GM23338 (cell line): ENCODE data around the gene CELF2. TPM values are rescaled to one million over a fixed set of nuclear protein-coding genes. Genes with fewer than 3 reads are reported as not detected.
A peak's percentile ranks its signal among the peaks of the same experiment; 100 is the strongest.

Experiments
- ATAC-seq: fragments of 200-7000 bp; cut with Tn5 transposase; 3 replicates; pipeline ENCODE4 v1.9.1; 2020
- DNase-seq: peaks from one replicate; pipeline ENCODE4 v3.0.0-alpha.2; 2015; ENCODE audit warnings: low spot score
- H2AFZ ChIP-seq: fragments of 200-600 bp; sonication (generic); 2 replicates; pipeline ENCODE4 v1.8.0; 2016; ENCODE audit warnings: antibody characterized with exemption, mild to moderate bottlenecking, moderate library complexity
- H3F3A ChIP-seq: fragments of 200-600 bp; sonication (generic); replicated peaks from 2 replicates; pipeline ENCODE4 v1.8.0; 2017; ENCODE audit warnings: antibody characterized with exemption, mixed run types, low read depth
- H3K27ac ChIP-seq: fragments of 200-600 bp; sonication (generic); 2 replicates; pipeline ENCODE4 v1.6.1; 2016; ENCODE audit warnings: low read depth
- H3K27me3 ChIP-seq: fragments of 200-600 bp; sonication (generic); 2 replicates; pipeline ENCODE4 v1.8.0; 2016; ENCODE audit warnings: mild to moderate bottlenecking, mixed run types, moderate library complexity; ENCODE audit not compliant: insufficient read depth
- H3K36me3 ChIP-seq: fragments of 200-600 bp; sonication (generic); 2 replicates; pipeline ENCODE4 v1.8.0; 2016; ENCODE audit warnings: mild to moderate bottlenecking; ENCODE audit not compliant: insufficient read depth
- H3K4me1 ChIP-seq: fragments of 200-600 bp; sonication (generic); 2 replicates; pipeline ENCODE4 v1.8.0; 2016; ENCODE audit warnings: mild to moderate bottlenecking, moderate library complexity; ENCODE audit not compliant: insufficient read depth
- H3K4me2 ChIP-seq: fragments of 200-600 bp; sonication (generic); 2 replicates; pipeline ENCODE4 v1.7.1; 2017; ENCODE audit warnings: mixed run types
- H3K4me3 ChIP-seq: fragments of 200-600 bp; sonication (generic); 2 replicates; pipeline ENCODE4 v1.6.1; 2016; ENCODE audit warnings: mixed run types
- H3K79me2 ChIP-seq: fragments of 200-600 bp; sonication (generic); replicated peaks from 2 replicates; pipeline ENCODE4 v1.8.0; 2017; ENCODE audit warnings: mild to moderate bottlenecking; ENCODE audit not compliant: insufficient read depth
- H3K9me2 ChIP-seq: fragments of 200-600 bp; sonication (generic); 2 replicates; pipeline ENCODE4 v1.8.0; 2017; ENCODE audit not compliant: insufficient read depth
- H4K20me1 ChIP-seq: fragments of 200-600 bp; sonication (generic); replicated peaks from 2 replicates; pipeline ENCODE4 v1.8.0; 2017; ENCODE audit warnings: mild to moderate bottlenecking; ENCODE audit not compliant: insufficient read depth
- H3K27ac Mint-ChIP-seq: 2 replicates; pipeline ENCODE4 v1.8.0; 2020; ENCODE audit warnings: inconsistent platforms, mild to moderate bottlenecking, moderate library complexity, mixed read lengths
- H3K27me3 Mint-ChIP-seq: 3 replicates; pipeline ENCODE4 v1.8.0; 2022; ENCODE audit warnings: low read depth, mild to moderate bottlenecking, moderate library complexity, mixed read lengths, inconsistent platforms; ENCODE audit not compliant: insufficient read depth, poor library complexity
- H3K36me3 Mint-ChIP-seq: 3 replicates; pipeline ENCODE4 v1.8.0; 2021; ENCODE audit warnings: low read depth, mild to moderate bottlenecking, inconsistent platforms, moderate library complexity, mixed read lengths
- H3K4me1 Mint-ChIP-seq: 3 replicates; pipeline ENCODE4 v1.8.0; 2020; ENCODE audit warnings: mild to moderate bottlenecking, inconsistent platforms, mixed read lengths
- H3K4me3 Mint-ChIP-seq: 3 replicates; pipeline ENCODE4 v1.8.0; 2021; ENCODE audit warnings: moderate library complexity, mild to moderate bottlenecking, inconsistent platforms, mixed read lengths
- H3K9me3 Mint-ChIP-seq: 3 replicates; pipeline ENCODE4 v1.8.0; 2020; ENCODE audit warnings: moderate library complexity, mild to moderate bottlenecking, inconsistent platforms, mixed read lengths
- CREB1 ChIP-seq: fragments of 250-450 bp; sonication (Bioruptor Pico); IDR thresholded peaks from 2 replicates; pipeline ENCODE4 v1.5.0; 2020; ENCODE audit warnings: low read depth, mild to moderate bottlenecking, moderate library complexity
- CTCF ChIP-seq, 2 experiments: fragments of 200-600 bp in 1 of 2; sonication (generic) in 1 of 2; conservative IDR thresholded peaks; 2 replicates each; pipeline versions ENCODE4 v1.5.1 to v1.6.1; 2016 to 2017; ENCODE audit warnings: antibody characterized with exemption in 2 of 2, low read depth in 2 of 2, mild to moderate bottlenecking in 2 of 2, moderate library complexity in 1 of 2
- EZH2 ChIP-seq: fragments of 200-600 bp; sonication (generic); IDR thresholded peaks from one replicate; pipeline ENCODE4 v1.8.0; 2017; ENCODE audit warnings: antibody characterized with exemption, mild to moderate bottlenecking, low read depth; ENCODE audit not compliant: unreplicated experiment
- EZH2phosphoT487 ChIP-seq: fragments of 200-600 bp; sonication (generic); IDR thresholded peaks from one replicate; pipeline ENCODE4 v1.8.1; 2018; ENCODE audit warnings: antibody characterized with exemption; ENCODE audit not compliant: unreplicated experiment
- JUNB ChIP-seq: IDR thresholded peaks from one replicate; pipeline ENCODE4 v1.6.1; 2016; ENCODE audit warnings: antibody characterized with exemption; ENCODE audit not compliant: unreplicated experiment
- POLR2AphosphoS5 ChIP-seq: IDR thresholded peaks from 2 replicates; pipeline ENCODE4 v1.6.1; 2016; ENCODE audit warnings: antibody characterized with exemption, low read depth
- STAT1 ChIP-seq: IDR thresholded peaks from one replicate; pipeline ENCODE4 v1.6.1; 2016; ENCODE audit warnings: antibody characterized with exemption; ENCODE audit not compliant: unreplicated experiment
- ZNF114 ChIP-seq: fragments of 250-450 bp; sonication (Bioruptor Pico); IDR thresholded peaks from 2 replicates; pipeline ENCODE4 v1.5.0; 2020; ENCODE audit warnings: mild to moderate bottlenecking, moderate library complexity
- ZNF331 ChIP-seq: fragments of 250-450 bp; sonication (Bioruptor Pico); IDR thresholded peaks from 2 replicates; pipeline ENCODE4 v1.5.0; 2020; ENCODE audit warnings: low read depth, mild to moderate bottlenecking, moderate library complexity
- ZNF462 ChIP-seq: fragments of 250-450 bp; sonication (Bioruptor Pico); IDR thresholded peaks from 2 replicates; pipeline ENCODE4 v1.5.0; 2020; ENCODE audit warnings: mild to moderate bottlenecking, moderate library complexity
- polyA plus RNA-seq: library from polyadenylated mRNA; unstranded; fragments of >200 nt; fragmentation: Nextera tagmentation; extraction: Ambion mirVana; gene quantifications from 2 replicates; pipeline ENCODE4 v1.2.1, GENCODE V29; 2016
- total RNA-seq: library from RNA; depleted of rRNA; stranded (reverse); fragments of >200 nt; shearing (Covaris generic); gene quantifications from 2 replicates; pipeline ENCODE4 v1.2.3, GENCODE V29; 2014

The CELF2 gene
- total and polyA plus RNA-seq, 2 experiments from 2014 or later = 18.1 to 22.5 TPM

- H3K27me3 Mint-ChIP-seq = no peaks in the 10 kb centered on the region
- no peak overlapping the region for H3K4me3 Mint-ChIP-seq
- ATAC-seq = peak; percentile 29; the same call in 1 of the 3 replicates
- Histone ChIP-seq H3K4me1 (peaks cover 27% of the 10 kb centered on the region), H3K9me2 (peaks cover 5% of the 10 kb centered on the region; the same call in 1 of the 2 replicates), H3K4me3 (no peak overlapping the region), H3F3A (no peaks in the 10 kb centered on the region), H3K27ac (no peak overlapping the region), H2AFZ (no peak overlapping the region), H3K36me3 (no peaks in the 10 kb centered on the region), H3K4me2 (no peak overlapping the region), H3K27me3 (no peaks in the 10 kb centered on the region), H3K79me2 (0 out of 2 replicates have a peak, but pooled peaks cover 10% of the 10 kb centered on the region), H4K20me1 (no peaks in the 10 kb centered on the region)
- DNase-seq = no peak
- no peaks in the 10 kb centered on the region for H3K9me3 Mint-ChIP-seq
- H3K36me3 Mint-ChIP-seq = no peaks in the 10 kb centered on the region
- H3K27ac Mint-ChIP-seq = no peak overlapping the region
- peaks cover 31% of the 10 kb centered on the region for H3K4me1 Mint-ChIP-seq
- no peak for TF ChIP-seq EZH2phosphoT487
- TF ChIP-seq CTCF (conservative IDR thresholded peaks at IDR 0.05; ENCODE audit: low read depth in 2 of 2) = no peak
- no peak for TF ChIP-seq EZH2
- no peak for TF ChIP-seq ZNF331
- no peak for TF ChIP-seq CREB1 (CRISPR knock-in tag)
- no peak for TF ChIP-seq ZNF462 (CRISPR knock-in tag)
- TF ChIP-seq POLR2AphosphoS5 = no peak
- TF ChIP-seq STAT1 = no peak
- TF ChIP-seq JUNB = no peak
- TF ChIP-seq ZNF114 = no peak
Measured at GRCh38 chr10:11074536-11075267, 57.0 kb downstream of the CELF2 start.
